Brain microvascular endothelial cell (primary cell): Measurements from ENCODE around the gene LYPD4.
"Not testable (repeated sequence)": the region's sequence is repeated elsewhere in the genome, so short reads cannot be mapped to it uniquely, and the experiment has no call there.

Experiments
- DNase-seq: peaks from one replicate; pipeline ENCODE4 v3.0.0-alpha.2; 2020
- H3K27ac ChIP-seq: fragments of 250-450 bp; sonication (Bioruptor Pico); 2 replicates; pipeline ENCODE4 v1.5.1; 2020; ENCODE audit warnings: mild to moderate bottlenecking, moderate library complexity
- H3K27me3 ChIP-seq: fragments of 250-450 bp; sonication (Bioruptor Pico); replicated peaks from 2 replicates; pipeline ENCODE4 v1.5.1; 2020; ENCODE audit warnings: mild to moderate bottlenecking
- H3K36me3 ChIP-seq: fragments of 250-450 bp; sonication (Bioruptor Pico); replicated peaks from 2 replicates; pipeline ENCODE4 v1.5.1; 2020; ENCODE audit warnings: mild to moderate bottlenecking
- H3K4me3 ChIP-seq: 2 replicates; pipeline ENCODE4 v1.5.1; 2011; ENCODE audit warnings: low read depth, mild to moderate bottlenecking, control low read depth, low read length, moderate library complexity
- in situ Hi-C: cut with HindIII; loops from 2 replicates; pipeline ENCODE4 v1.10.0; 2017; ENCODE audit warnings: low sequenced_read_pairs, low pct_ligation_motif_present
- TF ChIP-seq, protein P1 (sequence below): IDR thresholded peaks from 2 replicates; pipeline ENCODE4 v1.5.1; 2011; ENCODE audit warnings: low read depth, mild to moderate bottlenecking, moderate library complexity, low read length, control low read depth, inconsistent platforms; ENCODE audit errors: missing control alignments

The LYPD4 gene

DNA sequence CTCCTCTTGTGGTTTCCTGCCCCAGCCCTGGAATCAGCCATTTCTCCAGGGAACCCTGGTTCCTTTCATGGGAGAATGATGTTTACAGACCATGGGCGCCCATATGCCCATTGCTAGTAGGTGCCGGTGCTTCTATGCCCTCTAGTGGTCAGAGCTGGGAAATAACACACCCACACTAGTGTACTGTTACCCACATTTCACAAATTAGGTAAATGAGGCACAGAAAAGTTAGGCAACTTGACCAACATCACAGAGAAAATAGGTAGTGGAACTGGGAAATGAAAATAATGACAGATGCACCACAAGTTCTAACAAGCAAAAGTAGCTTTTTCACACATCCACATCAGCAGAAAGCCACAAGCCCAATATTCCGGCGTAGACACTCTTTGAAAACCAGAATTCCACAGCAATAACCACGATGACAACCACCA is 49.4 kb downstream of the LYPD4 start:
- Histone ChIP-seq H3K27me3 (no peaks in the 10 kb centered on the region), H3K36me3 (no peaks in the 10 kb centered on the region), H3K4me3 (no peak overlapping the region), H3K27ac (no peak overlapping the region)
- peak; percentile 51 for DNase-seq
- in situ Hi-C loops, result no loop called here
- TF ChIP-seq, protein P1, sequence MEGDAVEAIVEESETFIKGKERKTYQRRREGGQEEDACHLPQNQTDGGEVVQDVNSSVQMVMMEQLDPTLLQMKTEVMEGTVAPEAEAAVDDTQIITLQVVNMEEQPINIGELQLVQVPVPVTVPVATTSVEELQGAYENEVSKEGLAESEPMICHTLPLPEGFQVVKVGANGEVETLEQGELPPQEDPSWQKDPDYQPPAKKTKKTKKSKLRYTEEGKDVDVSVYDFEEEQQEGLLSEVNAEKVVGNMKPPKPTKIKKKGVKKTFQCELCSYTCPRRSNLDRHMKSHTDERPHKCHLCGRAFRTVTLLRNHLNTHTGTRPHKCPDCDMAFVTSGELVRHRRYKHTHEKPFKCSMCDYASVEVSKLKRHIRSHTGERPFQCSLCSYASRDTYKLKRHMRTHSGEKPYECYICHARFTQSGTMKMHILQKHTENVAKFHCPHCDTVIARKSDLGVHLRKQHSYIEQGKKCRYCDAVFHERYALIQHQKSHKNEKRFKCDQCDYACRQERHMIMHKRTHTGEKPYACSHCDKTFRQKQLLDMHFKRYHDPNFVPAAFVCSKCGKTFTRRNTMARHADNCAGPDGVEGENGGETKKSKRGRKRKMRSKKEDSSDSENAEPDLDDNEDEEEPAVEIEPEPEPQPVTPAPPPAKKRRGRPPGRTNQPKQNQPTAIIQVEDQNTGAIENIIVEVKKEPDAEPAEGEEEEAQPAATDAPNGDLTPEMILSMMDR, result peak; percentile 84

GRCh38 chr19:41793414-41793727 is 51.1 kb downstream of the LYPD4 start:
- Histone ChIP-seq H3K36me3 (no peaks in the 10 kb centered on the region), H3K27me3 (no peaks in the 10 kb centered on the region), H3K27ac (no peak overlapping the region), H3K4me3 (no peak overlapping the region)
- in situ Hi-C loops, result no loop called here
- TF ChIP-seq, protein P1, result no peak
- no peak for DNase-seq

GRCh38 chr19:41792513-41793413 is 51.7 kb downstream of the LYPD4 start:
- in situ Hi-C loops, result no loop called here
- no peak overlapping the region for H3K27ac ChIP-seq
- H3K4me3 ChIP-seq, result no peak overlapping the region
- no peaks in the 10 kb centered on the region for H3K27me3 ChIP-seq
- DNase-seq, result peak; percentile 15
- TF ChIP-seq, protein P1, result peak; percentile 78
- no peaks in the 10 kb centered on the region for H3K36me3 ChIP-seq

DNA sequence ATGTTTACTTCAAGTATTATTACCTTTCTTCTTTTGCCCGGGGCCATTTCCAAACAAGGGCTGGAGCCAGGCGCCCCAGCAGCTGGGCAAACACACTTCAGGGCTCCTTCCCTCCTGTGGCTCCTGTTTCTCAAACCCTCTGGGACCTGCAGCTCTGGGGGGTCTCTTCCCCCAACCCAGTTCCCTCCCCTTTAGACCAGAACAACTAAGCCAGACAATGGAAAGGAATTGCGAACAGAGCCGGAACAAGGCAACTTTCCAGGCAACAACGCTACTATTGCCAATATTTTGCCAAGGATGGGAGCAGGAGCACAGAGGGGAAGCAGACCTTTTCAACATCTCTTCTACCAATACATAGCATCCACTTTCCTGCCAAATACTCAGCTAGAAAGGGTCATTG is 55.4 kb downstream of the LYPD4 start:
- H3K36me3 ChIP-seq, H3K27ac ChIP-seq, DNase-seq, H3K27me3 ChIP-seq, in situ Hi-C loops, H3K4me3 ChIP-seq: not testable (repeated sequence)

DNA sequence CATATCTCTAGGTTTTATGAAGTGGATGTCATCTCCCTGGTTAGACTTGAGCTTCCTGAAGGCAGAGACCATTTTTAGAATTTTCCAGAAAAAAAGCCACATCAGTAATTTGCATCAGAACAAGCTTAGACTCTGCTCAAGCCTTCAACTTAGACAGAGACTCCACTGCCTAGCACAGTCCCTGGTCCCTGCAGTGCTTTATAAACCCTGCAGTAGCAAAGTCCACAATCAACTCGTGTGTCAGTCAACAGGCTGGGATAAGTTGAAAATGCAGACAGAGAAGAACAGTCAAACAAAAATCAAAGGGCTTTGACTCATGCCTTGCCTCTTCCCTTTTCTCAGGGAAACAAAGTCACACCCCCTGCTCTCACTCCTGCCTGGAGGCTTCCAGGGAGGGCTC is 56.0 kb downstream of the LYPD4 start:
- DNase-seq, H3K27ac ChIP-seq, H3K36me3 ChIP-seq, in situ Hi-C loops, H3K27me3 ChIP-seq, H3K4me3 ChIP-seq: not testable (repeated sequence)
